Suppressor macrophage (primary cell): ENCODE results near the gene CLRN1.

ENCODE experiments used
- DNase-seq, 4 experiments: peaks; one replicate each; pipeline ENCODE4 v3.0.0-alpha.2; 2020 to 2022

CLRN1 gene

GRCh38 chr3:150975992-150976368, 3.5 kb upstream of the CLRN1 start:
- peak in 1 of 4 experiments; percentile 2 for DNase-seq

- DNase-seq = no peak
These were observed 2.8 kb upstream of the CLRN1 start for GRCh38 chr3:150975086-150975991.

GRCh38 chr3:150970665-150971324, 1.7 kb downstream of the CLRN1 start:
- DNase-seq = peak in 1 of 4 experiments; percentile 8

GRCh38 chr3:150968341-150969035, 4.0 kb downstream of the CLRN1 start:
- DNase-seq = no peak

- no peak for DNase-seq
These were observed 7.1 kb downstream of the CLRN1 start for GRCh38 chr3:150965436-150965835.

- DNase-seq = no peak
These were observed 10.6 kb downstream of the CLRN1 start for GRCh38 chr3:150961949-150962348.

- DNase-seq = peak in 3 of 4 experiments; percentile 18 to 38 (median 26)
These were observed 11.5 kb downstream of the CLRN1 start for GRCh38 chr3:150960708-150961684.

- no peak for DNase-seq
These were observed 13.8 kb downstream of the CLRN1 start for GRCh38 chr3:150958683-150959082.

- DNase-seq = peak in 1 of 4 experiments; percentile 16
These were observed 16.2 kb downstream of the CLRN1 start for GRCh38 chr3:150956376-150956775.

GRCh38 chr3:150951923-150952322, 20.6 kb downstream of the CLRN1 start:
- DNase-seq = no peak

GRCh38 chr3:150945226-150946032, 27.1 kb downstream of the CLRN1 start:
- no peak for DNase-seq

- no peak for DNase-seq
These were observed 30.3 kb downstream of the CLRN1 start for GRCh38 chr3:150942221-150942620.

- DNase-seq = no peak
These were observed 35.8 kb downstream of the CLRN1 start for GRCh38 chr3:150936693-150937092.

- DNase-seq = no peak
These were observed 39.0 kb downstream of the CLRN1 start for GRCh38 chr3:150933473-150933995.

GRCh38 chr3:150931745-150932144, 40.8 kb downstream of the CLRN1 start:
- DNase-seq = no peak

GRCh38 chr3:150930839-150931238, 41.7 kb downstream of the CLRN1 start:
- DNase-seq = no peak

GRCh38 chr3:150928234-150928633, 44.3 kb downstream of the CLRN1 start:
- DNase-seq = no peak

- no peak for DNase-seq
These were observed 46.2 kb downstream of the CLRN1 start for GRCh38 chr3:150926328-150926727.

GRCh38 chr3:150925751-150926201, 46.8 kb downstream of the CLRN1 start:
- peak; percentile 39 to 68 (median 64) for DNase-seq

- no peak for DNase-seq
These were observed 49.9 kb downstream of the CLRN1 start for GRCh38 chr3:150922611-150923010.

- DNase-seq = no peak
These were observed 51.3 kb downstream of the CLRN1 start for GRCh38 chr3:150921209-150921608.
